GM12891 (cell line): Measurements from ENCODE around the gene METRN.

Experiments used
- POLR2A ChIP-seq: IDR thresholded peaks from 2 replicates; pipeline ENCODE4 v1.6.1; 2011; ENCODE audit warnings: low read depth, low read length, control low read depth
- POLR2AphosphoS5 ChIP-seq: IDR thresholded peaks from 2 replicates; pipeline ENCODE4 v1.6.1; 2011; ENCODE audit warnings: low read depth, low read length, control low read depth
- POU2F2 ChIP-seq: IDR thresholded peaks from 2 replicates; pipeline ENCODE4 v1.6.1; 2011; ENCODE audit warnings: low read depth, mild to moderate bottlenecking, control low read depth, low read length, moderate library complexity
- SPI1 ChIP-seq: IDR thresholded peaks from 2 replicates; pipeline ENCODE4 v1.6.1; 2011; ENCODE audit warnings: low read depth, low read length, control low read depth
- TAF1 ChIP-seq: IDR thresholded peaks from 2 replicates; pipeline ENCODE4 v1.6.1; 2011; ENCODE audit warnings: low read depth, low read length, control low read depth

- TF ChIP-seq POLR2A (no peak), SPI1 (no peak), POLR2AphosphoS5 (no peak), TAF1 (no peak), POU2F2 (no peak)
These were observed 43.4 kb upstream of the METRN start for GRCh38 chr16:671353-672131.
